NT2/D1 (cell line): ENCODE data around the gene HOXD8.

ENCODE experiments used
- DNase-seq: peaks from one replicate; pipeline ENCODE4 v3.0.0-alpha.2; 2011; ENCODE audit warnings: low read depth, low spot score
- H3K27me3 ChIP-seq: 2 replicates; pipeline ENCODE4 v1.6.0; 2011; ENCODE audit warnings: mild to moderate bottlenecking; ENCODE audit not compliant: insufficient read length, insufficient read depth
- H3K36me3 ChIP-seq: 2 replicates; pipeline ENCODE4 v1.6.1; 2011; ENCODE audit warnings: mild to moderate bottlenecking, low read length, mixed read lengths; ENCODE audit not compliant: insufficient read depth, insufficient read length
- H3K4me1 ChIP-seq: 2 replicates; pipeline ENCODE4 v1.5.1; 2011; ENCODE audit not compliant: insufficient read depth, insufficient read length
- H3K4me3 ChIP-seq: 2 replicates; pipeline ENCODE4 v1.5.1; 2011; ENCODE audit warnings: low read depth; ENCODE audit not compliant: insufficient read length
- H3K9ac ChIP-seq: 2 replicates; pipeline ENCODE4 v1.6.0; 2011; ENCODE audit warnings: low read depth; ENCODE audit not compliant: insufficient read length
- H3K9me3 ChIP-seq: 2 replicates; pipeline ENCODE4 v1.5.1; 2011; ENCODE audit warnings: mild to moderate bottlenecking, low read length; ENCODE audit not compliant: insufficient read depth
- SUZ12 ChIP-seq: IDR thresholded peaks from 2 replicates; pipeline ENCODE4 v1.6.1; 2011; ENCODE audit not compliant: insufficient read length, insufficient read depth; ENCODE audit errors: extremely low read depth
- YY1 ChIP-seq: IDR thresholded peaks from 2 replicates; pipeline ENCODE4 v1.6.1; 2011; ENCODE audit not compliant: insufficient read length, insufficient read depth
- ZNF274 ChIP-seq: IDR thresholded peaks from 2 replicates; pipeline ENCODE4 v1.6.1; 2011; ENCODE audit warnings: mild to moderate bottlenecking, low read depth, low read length

Gene HOXD8

GRCh38 chr2:176160986-176161824 is 31.7 kb downstream of the HOXD8 start:
- Histone ChIP-seq H3K4me3 (no peak overlapping the region), H3K27me3 (peaks cover 100% of the 10 kb centered on the region)

GRCh38 chr2:176161825-176162626 is 32.5 kb downstream of the HOXD8 start:
- Histone ChIP-seq H3K4me3 (no peak overlapping the region), H3K9ac (no peak overlapping the region), H3K27me3 (peaks cover 100% of the 10 kb centered on the region), H3K9me3 (no peaks in the 10 kb centered on the region), H3K36me3 (no peaks in the 10 kb centered on the region), H3K4me1 (peaks cover 20% of the 10 kb centered on the region)
- TF ChIP-seq SUZ12 (peak; percentile 66), ZNF274 (no peak)
- no peak for DNase-seq

More at GRCh38 chr2:176160986-176161824, 31.7 kb downstream of the HOXD8 start:
- Histone ChIP-seq H3K9me3 (no peaks in the 10 kb centered on the region), H3K36me3 (no peaks in the 10 kb centered on the region), H3K9ac (no peak overlapping the region), H3K4me1 (peaks cover 20% of the 10 kb centered on the region)
- no peak for DNase-seq
- TF ChIP-seq YY1 (no peak), ZNF274 (no peak), SUZ12 (no peak)

DNA sequence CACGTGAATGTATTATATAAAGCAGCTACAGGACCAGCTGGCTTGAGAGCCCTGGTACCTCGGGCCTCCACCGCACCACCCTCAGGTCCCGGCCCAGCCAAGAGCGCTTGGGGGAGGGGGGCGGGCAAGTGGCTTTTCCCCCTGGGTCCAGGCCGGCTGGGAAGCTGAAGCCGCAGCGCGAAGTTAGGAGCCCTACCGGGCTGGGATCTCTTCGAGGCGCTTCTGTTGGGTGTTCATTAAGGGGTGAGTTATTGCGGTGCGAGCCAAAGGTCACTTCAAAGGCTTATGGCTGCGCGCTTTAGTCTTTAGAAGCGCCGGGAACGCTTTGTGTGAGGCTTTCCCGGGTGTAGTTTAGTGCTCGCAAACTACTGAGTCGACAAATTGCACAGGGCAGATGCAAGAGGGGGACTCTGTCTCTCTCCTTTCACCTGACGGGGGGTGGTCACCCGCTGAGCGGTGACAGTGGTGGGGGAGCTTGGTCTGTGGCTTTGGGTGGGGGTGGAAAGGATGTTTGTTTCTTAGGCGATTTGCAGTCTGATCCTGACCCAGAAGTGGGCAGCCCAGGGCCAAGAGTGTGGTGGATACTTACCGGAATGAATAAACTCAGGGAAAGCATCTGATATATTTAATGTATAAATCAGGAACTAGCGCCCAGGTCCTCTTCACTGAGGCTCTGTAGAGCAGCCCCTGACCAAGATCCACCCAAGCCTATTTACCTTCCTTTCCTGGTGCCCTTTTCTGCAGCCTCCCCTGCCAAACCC is 33.6 kb downstream of the HOXD8 start:
- no peak overlapping the region for H3K4me3 ChIP-seq
- H3K9ac ChIP-seq, result no peak overlapping the region
- no peak for TF ChIP-seq YY1
- no peak for TF ChIP-seq ZNF274
- peak; percentile 27 for TF ChIP-seq SUZ12
- no peaks in the 10 kb centered on the region; the same call in 1 of the 2 replicates for H3K9me3 ChIP-seq
- DNase-seq, result no peak
- H3K4me1 ChIP-seq, result peaks cover 18% of the 10 kb centered on the region
- no peaks in the 10 kb centered on the region for H3K36me3 ChIP-seq
- peaks cover 100% of the 10 kb centered on the region for H3K27me3 ChIP-seq

GRCh38 chr2:176163672-176164056 is 34.2 kb downstream of the HOXD8 start:
- H3K9me3 ChIP-seq, result no peaks in the 10 kb centered on the region; the same call in 1 of the 2 replicates
- no peaks in the 10 kb centered on the region for H3K36me3 ChIP-seq
- H3K9ac ChIP-seq, result no peak overlapping the region
- peaks cover 18% of the 10 kb centered on the region for H3K4me1 ChIP-seq
- TF ChIP-seq ZNF274 (no peak), YY1 (no peak), SUZ12 (no peak)
- H3K4me3 ChIP-seq, result no peak overlapping the region
- H3K27me3 ChIP-seq, result peaks cover 100% of the 10 kb centered on the region
- DNase-seq, result no peak

DNA sequence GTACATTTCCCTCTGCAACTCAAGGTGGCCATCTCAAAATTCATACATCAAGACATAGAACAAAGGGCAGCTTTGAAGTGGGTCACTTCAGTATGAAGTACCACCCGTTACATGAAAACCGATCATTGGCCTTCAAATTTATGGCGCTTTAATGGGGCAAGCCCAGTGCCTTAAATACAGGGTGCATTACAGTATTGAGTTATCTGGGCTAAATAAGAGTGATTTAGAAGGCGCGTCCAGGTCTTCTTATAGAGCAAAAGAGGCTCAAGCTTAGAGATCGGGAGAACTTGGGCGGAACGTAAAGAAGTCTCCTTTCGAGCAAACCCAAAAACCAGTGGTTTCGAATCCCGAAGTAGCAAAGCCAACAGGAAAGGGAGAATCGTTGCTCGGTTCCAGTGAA is 34.7 kb downstream of the HOXD8 start:
- Histone ChIP-seq H3K27me3 (peaks cover 100% of the 10 kb centered on the region), H3K9ac (no peak overlapping the region), H3K4me3 (no peak overlapping the region), H3K9me3 (no peaks in the 10 kb centered on the region; the same call in 1 of the 2 replicates), H3K4me1 (peaks cover 17% of the 10 kb centered on the region), H3K36me3 (no peaks in the 10 kb centered on the region)
- no peak for DNase-seq
- TF ChIP-seq SUZ12 (no peak), ZNF274 (no peak), YY1 (no peak)

DNA sequence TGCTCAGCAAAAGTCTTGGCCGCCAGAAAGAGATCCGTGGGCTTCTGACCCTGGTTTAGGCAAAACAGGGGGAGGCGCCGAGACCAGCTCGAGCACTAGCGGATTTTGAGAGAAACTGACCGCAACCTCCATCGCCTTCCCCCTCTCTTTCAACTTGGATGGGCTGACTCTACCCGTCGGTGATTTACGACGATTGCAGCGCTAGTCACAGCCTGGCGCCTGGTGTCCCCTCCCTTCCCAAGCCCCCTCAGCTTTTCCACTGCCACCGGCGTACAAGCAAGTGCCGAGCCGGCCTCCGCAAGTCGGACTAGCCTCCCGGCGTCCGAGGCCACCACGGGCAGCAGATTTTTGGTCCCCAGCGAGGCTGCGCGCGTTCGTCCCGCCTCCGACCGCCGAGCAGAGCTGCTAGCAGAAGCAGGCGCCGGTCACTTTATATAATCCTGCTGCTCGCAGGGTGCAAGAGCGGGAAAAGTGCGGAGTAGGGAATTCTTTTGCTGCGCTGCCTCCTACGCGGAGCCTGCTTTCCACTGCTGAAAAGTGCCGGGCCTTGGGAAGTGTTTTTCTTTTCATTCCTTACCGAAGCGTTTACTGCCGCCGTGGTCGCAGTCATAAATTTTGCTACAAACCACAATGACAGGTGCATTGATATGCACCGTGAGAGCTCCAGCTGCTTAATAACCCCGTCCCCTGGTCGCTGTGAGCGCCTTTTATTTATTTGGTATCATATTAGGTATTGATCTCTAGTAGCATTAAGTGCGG is 35.3 kb downstream of the HOXD8 start:
- no peak for DNase-seq
- Histone ChIP-seq H3K9me3 (no peaks in the 10 kb centered on the region; the same call in 1 of the 2 replicates), H3K36me3 (no peaks in the 10 kb centered on the region), H3K4me1 (peaks cover 15% of the 10 kb centered on the region), H3K9ac (peak overlapping the region; percentile 56), H3K4me3 (peak overlapping the region; percentile 13), H3K27me3 (peaks cover 100% of the 10 kb centered on the region)
- TF ChIP-seq SUZ12 (peak; percentile 100), YY1 (no peak), ZNF274 (no peak)
